Measurements from ENCODE around the gene GALNT16.

GALNT16 gene

GRCh38 chr14:69344171-69344570 lies 84.2 kb downstream of the GALNT16 start:
- DNase-seq, result no peak

- DNase-seq, result no peak
Observed at GRCh38 chr14:69345402-69345801, 85.4 kb downstream of the GALNT16 start.

GRCh38 chr14:69346710-69347109 lies 86.8 kb downstream of the GALNT16 start:
- DNase-seq, result no peak

- no peak for DNase-seq
Observed at GRCh38 chr14:69349091-69349777, 89.3 kb downstream of the GALNT16 start.

- no peak for DNase-seq
Observed at GRCh38 chr14:69350892-69351291, 90.9 kb downstream of the GALNT16 start.

GRCh38 chr14:69351385-69351784 lies 91.4 kb downstream of the GALNT16 start:
- DNase-seq, result no peak

- DNase-seq, result no peak
Observed at GRCh38 chr14:69351911-69352310, 92.0 kb downstream of the GALNT16 start.

GRCh38 chr14:69353168-69353567 lies 93.2 kb downstream of the GALNT16 start:
- DNase-seq, result no peak

GRCh38 chr14:69354383-69355153 lies 94.6 kb downstream of the GALNT16 start:
- DNase-seq, result no peak

- no peak for DNase-seq
Observed at GRCh38 chr14:69355154-69355597, 95.2 kb downstream of the GALNT16 start.

- no peak for DNase-seq
Observed at GRCh38 chr14:69355607-69356281, 95.8 kb downstream of the GALNT16 start.

GRCh38 chr14:69356903-69357543 lies 97.1 kb downstream of the GALNT16 start:
- no peak for DNase-seq

GRCh38 chr14:69357544-69358200 lies 97.7 kb downstream of the GALNT16 start:
- DNase-seq, result no peak

GRCh38 chr14:69358233-69358963 lies 98.4 kb downstream of the GALNT16 start:
- DNase-seq, result no peak

GRCh38 chr14:69358966-69359365 lies 99.0 kb downstream of the GALNT16 start:
- no peak for DNase-seq

- no peak for DNase-seq
Observed at GRCh38 chr14:69360438-69361108, 100.6 kb downstream of the GALNT16 start.

- DNase-seq, result no peak
Observed at GRCh38 chr14:69363055-69363454, 103.1 kb downstream of the GALNT16 start.

GRCh38 chr14:69363964-69364363 lies 104.0 kb downstream of the GALNT16 start:
- no peak for DNase-seq

GRCh38 chr14:69364378-69364777 lies 104.4 kb downstream of the GALNT16 start:
- DNase-seq, result no peak

- DNase-seq, result no peak
Observed at GRCh38 chr14:69366069-69366468, 106.1 kb downstream of the GALNT16 start.

- no peak for DNase-seq
Observed at GRCh38 chr14:69366761-69367160, 106.8 kb downstream of the GALNT16 start.
